Measurements from ENCODE around the gene WFIKKN1. TPM values are rescaled to one million over a fixed set of nuclear protein-coding genes. Genes with fewer than 3 reads are reported as not detected.
A peak's percentile ranks its signal among the peaks of the same experiment; 100 is the strongest.

WFIKKN1 gene
- total and polyA plus RNA-seq, 2 experiments from 2014 or later, result 79.6 to 125 TPM

- Histone ChIP-seq H3K27me3 (no peaks in the 10 kb centered on the region), H3K4me1 (ENCODE audit: low read depth) (peaks cover 13% of the 10 kb centered on the region)
Measured at GRCh38 chr16:589658-590187, 41.1 kb upstream of the WFIKKN1 start, which contains the start of gene RAB40C. Gene RAB40C (plus strand): TSS chr16:590066. CDS start chr16:590292, 226 bp downstream.

GRCh38 chr16:590188-590814 lies 40.5 kb upstream of the WFIKKN1 start:
- H3K27ac ChIP-seq, result peak overlapping the region; percentile 87
- H3K36me3 ChIP-seq, result no peaks in the 10 kb centered on the region
- DNase-seq (ENCODE audit: low read depth in 1 of 2, low spot score in 1 of 2), result peak; percentile 64 to 66
- no peaks in the 10 kb centered on the region for H3K27me3 ChIP-seq
- H3K4me3 ChIP-seq, result peak overlapping the region; percentile 78
- no peak for TF ChIP-seq CTCF (IDR thresholded peaks at IDR 0.05; ENCODE audit: low read depth, low read length)
- H3K9me3 ChIP-seq (ENCODE audit: low read depth), result no peaks in the 10 kb centered on the region
- H3K4me1 ChIP-seq (ENCODE audit: low read depth), result peaks cover 13% of the 10 kb centered on the region

More at GRCh38 chr16:589658-590187, 41.1 kb upstream of the WFIKKN1 start, which contains the start of gene RAB40C:
- Histone ChIP-seq H3K4me3 (peak within 1 kb of the TSS; percentile 80), H3K9me3 (ENCODE audit: low read depth) (no peaks in the 10 kb centered on the region), H3K27ac (peak within 1 kb of the TSS; percentile 98), H3K36me3 (no peaks in the 10 kb centered on the region)
- DNase-seq (ENCODE audit: low read depth in 1 of 2, low spot score in 1 of 2), result peak; percentile 99
- no peak for TF ChIP-seq CTCF (IDR thresholded peaks at IDR 0.05; ENCODE audit: low read depth, low read length)

- peak overlapping the region; percentile 78 for H3K4me3 ChIP-seq
- peaks cover 13% of the 10 kb centered on the region for H3K4me1 ChIP-seq (ENCODE audit: low read depth)
- TF ChIP-seq CTCF (IDR thresholded peaks at IDR 0.05; ENCODE audit: low read depth, low read length), result no peak
- H3K27me3 ChIP-seq, result no peaks in the 10 kb centered on the region
- H3K9me3 ChIP-seq (ENCODE audit: low read depth), result no peaks in the 10 kb centered on the region
- H3K27ac ChIP-seq, result no peak overlapping the region
- H3K36me3 ChIP-seq, result no peaks in the 10 kb centered on the region
- no peak for DNase-seq (ENCODE audit: low read depth in 1 of 2, low spot score in 1 of 2)
Measured at GRCh38 chr16:590815-591200, 40.0 kb upstream of the WFIKKN1 start.

GRCh38 chr16:591231-591630 lies 39.6 kb upstream of the WFIKKN1 start:
- H3K36me3 ChIP-seq, result no peaks in the 10 kb centered on the region
- DNase-seq (ENCODE audit: low read depth in 1 of 2, low spot score in 1 of 2), result no peak
- H3K27ac ChIP-seq, result no peak overlapping the region
- H3K4me1 ChIP-seq (ENCODE audit: low read depth), result peaks cover 13% of the 10 kb centered on the region
- H3K4me3 ChIP-seq, result no peak overlapping the region
- H3K9me3 ChIP-seq (ENCODE audit: low read depth), result no peaks in the 10 kb centered on the region
- no peak for TF ChIP-seq CTCF (IDR thresholded peaks at IDR 0.05; ENCODE audit: low read depth, low read length)
- no peaks in the 10 kb centered on the region for H3K27me3 ChIP-seq

GRCh38 chr16:591892-592517 lies 38.8 kb upstream of the WFIKKN1 start:
- Histone ChIP-seq H3K27me3 (no peaks in the 10 kb centered on the region), H3K36me3 (no peaks in the 10 kb centered on the region), H3K27ac (no peak overlapping the region), H3K4me3 (no peak overlapping the region), H3K9me3 (ENCODE audit: low read depth) (no peaks in the 10 kb centered on the region), H3K4me1 (ENCODE audit: low read depth) (peaks cover 13% of the 10 kb centered on the region)
- TF ChIP-seq CTCF (IDR thresholded peaks at IDR 0.05; ENCODE audit: low read depth, low read length), result no peak
- DNase-seq (ENCODE audit: low read depth in 1 of 2, low spot score in 1 of 2), result no peak
